NB4 (cell line): ENCODE data around the gene MAB21L3.

Source experiments
- DNase-seq: peaks from one replicate; pipeline ENCODE4 v3.0.0; 2010; ENCODE audit warnings: low read depth
- H3K4me3 ChIP-seq: one replicate; pipeline ENCODE4 v1.5.1; 2011; ENCODE audit warnings: mild to moderate bottlenecking, low read depth, low read length, moderate library complexity
- MYC ChIP-seq: IDR thresholded peaks from 2 replicates; pipeline ENCODE4 v1.6.1; 2011; ENCODE audit warnings: low read depth, low read length
- POLR2A ChIP-seq: IDR thresholded peaks from 2 replicates; pipeline ENCODE4 v1.6.1; 2011; ENCODE audit warnings: mild to moderate bottlenecking; ENCODE audit not compliant: insufficient read length; ENCODE audit errors: extremely low read depth
- TF ChIP-seq, protein P1 (sequence below): IDR thresholded peaks from 2 replicates; pipeline ENCODE4 v1.6.1; 2011; ENCODE audit warnings: low read depth, low read length
- TF ChIP-seq, protein P2 (sequence below): IDR thresholded peaks from one replicate; pipeline ENCODE4 v1.5.1; 2012; ENCODE audit warnings: low read depth, low read length

Gene MAB21L3

DNA sequence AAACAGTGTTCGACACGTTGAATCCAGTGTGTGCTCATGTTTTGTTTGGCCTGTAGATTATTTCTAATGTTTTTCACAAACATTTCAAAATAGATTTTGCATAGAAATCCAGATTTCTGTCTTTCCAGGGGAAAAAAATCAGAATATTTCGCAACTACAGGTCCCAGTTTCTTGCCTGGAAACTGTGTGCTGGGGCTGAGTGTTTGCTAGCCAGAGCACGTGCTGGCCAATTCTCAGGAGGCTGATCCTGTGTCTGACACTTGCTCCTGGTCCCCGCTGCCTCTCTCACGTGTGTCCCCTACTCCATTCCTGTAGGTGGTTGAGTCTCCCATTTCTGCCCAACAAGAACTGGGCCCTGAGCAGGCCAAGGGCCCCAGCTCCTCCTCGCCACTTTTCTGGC, 2.4 kb downstream of the MAB21L3 start:
- TF ChIP-seq, protein P1, sequence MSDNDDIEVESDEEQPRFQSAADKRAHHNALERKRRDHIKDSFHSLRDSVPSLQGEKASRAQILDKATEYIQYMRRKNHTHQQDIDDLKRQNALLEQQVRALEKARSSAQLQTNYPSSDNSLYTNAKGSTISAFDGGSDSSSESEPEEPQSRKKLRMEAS = no peak
- TF ChIP-seq, protein P2, sequence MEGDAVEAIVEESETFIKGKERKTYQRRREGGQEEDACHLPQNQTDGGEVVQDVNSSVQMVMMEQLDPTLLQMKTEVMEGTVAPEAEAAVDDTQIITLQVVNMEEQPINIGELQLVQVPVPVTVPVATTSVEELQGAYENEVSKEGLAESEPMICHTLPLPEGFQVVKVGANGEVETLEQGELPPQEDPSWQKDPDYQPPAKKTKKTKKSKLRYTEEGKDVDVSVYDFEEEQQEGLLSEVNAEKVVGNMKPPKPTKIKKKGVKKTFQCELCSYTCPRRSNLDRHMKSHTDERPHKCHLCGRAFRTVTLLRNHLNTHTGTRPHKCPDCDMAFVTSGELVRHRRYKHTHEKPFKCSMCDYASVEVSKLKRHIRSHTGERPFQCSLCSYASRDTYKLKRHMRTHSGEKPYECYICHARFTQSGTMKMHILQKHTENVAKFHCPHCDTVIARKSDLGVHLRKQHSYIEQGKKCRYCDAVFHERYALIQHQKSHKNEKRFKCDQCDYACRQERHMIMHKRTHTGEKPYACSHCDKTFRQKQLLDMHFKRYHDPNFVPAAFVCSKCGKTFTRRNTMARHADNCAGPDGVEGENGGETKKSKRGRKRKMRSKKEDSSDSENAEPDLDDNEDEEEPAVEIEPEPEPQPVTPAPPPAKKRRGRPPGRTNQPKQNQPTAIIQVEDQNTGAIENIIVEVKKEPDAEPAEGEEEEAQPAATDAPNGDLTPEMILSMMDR = no peak
- TF ChIP-seq MYC (no peak), POLR2A (no peak)
- no peak overlapping the region for H3K4me3 ChIP-seq
- no peak for DNase-seq

DNA sequence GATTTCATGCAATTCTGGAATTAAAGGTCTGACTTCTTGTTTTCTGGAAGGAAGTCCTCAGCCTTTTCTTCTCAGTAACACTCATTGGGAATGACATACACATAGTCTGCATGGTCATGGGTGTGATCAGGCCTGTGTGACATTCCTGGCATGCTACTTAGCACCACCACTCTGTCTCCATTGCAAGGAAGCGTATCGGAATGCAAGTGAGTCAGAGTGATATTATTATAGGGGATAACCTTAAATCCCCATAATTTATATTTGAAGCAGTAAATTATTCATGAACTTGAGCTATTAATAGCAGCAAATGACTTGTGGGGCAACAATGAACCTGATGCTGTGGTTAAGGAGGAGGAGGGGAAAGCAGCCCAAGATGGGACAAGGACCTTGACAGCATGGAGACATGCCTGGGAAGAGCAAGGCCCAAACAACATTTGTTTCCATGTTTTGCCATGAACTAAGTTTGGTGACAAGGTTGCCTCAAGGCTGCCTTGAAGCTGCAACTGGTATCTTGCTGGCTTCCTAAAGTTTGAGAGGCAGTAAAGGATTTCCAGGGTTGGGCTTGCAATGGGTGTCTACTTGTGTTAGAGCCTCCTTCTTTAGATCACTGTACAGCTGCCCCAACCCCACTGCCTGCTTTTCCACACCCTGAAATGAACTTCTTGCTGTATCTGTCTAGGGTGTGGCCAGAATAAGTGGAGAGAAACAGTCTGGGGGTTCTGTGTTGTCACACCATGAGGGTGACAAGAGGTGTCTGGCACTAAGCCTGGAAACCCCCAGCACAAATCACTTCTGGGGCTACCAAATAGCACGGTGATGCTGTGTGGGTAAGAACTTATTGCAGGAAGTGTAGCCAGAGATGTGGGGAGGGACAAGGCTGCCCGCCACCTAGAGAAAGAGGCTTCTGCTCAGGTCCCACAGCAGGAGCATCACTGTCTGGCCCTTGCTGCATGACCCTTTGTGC, 4.6 kb downstream of the MAB21L3 start:
- DNase-seq = no peak

DNA sequence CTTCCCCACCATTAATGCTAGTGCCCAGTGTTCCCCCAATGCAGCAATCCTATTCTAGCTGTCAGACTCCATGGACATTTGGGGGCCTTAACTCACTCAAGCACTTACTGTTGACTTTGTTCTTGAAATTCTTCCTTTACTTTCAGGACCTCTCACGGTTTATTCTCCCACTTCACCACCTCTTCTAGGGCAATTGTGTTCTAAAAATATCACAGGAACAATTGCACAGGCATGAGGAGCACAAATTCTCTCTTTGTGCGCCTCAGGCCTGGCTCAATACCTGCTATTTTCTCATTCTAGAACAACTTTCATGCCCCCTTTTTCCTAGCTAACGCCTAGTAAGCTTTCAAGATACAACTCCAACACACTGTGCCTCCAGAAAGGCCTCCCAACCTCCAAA, 7.3 kb downstream of the MAB21L3 start:
- no peak overlapping the region for H3K4me3 ChIP-seq
- DNase-seq = no peak
- TF ChIP-seq, protein P1 = no peak
- TF ChIP-seq POLR2A = no peak
- TF ChIP-seq MYC = no peak
- TF ChIP-seq, protein P2 = no peak

More for the DNA sequence above, 4.6 kb downstream of the MAB21L3 start:
- no peak overlapping the region for H3K4me3 ChIP-seq
- TF ChIP-seq POLR2A (no peak), MYC (no peak)
- TF ChIP-seq, protein P1 = no peak
- TF ChIP-seq, protein P2 = no peak

DNA sequence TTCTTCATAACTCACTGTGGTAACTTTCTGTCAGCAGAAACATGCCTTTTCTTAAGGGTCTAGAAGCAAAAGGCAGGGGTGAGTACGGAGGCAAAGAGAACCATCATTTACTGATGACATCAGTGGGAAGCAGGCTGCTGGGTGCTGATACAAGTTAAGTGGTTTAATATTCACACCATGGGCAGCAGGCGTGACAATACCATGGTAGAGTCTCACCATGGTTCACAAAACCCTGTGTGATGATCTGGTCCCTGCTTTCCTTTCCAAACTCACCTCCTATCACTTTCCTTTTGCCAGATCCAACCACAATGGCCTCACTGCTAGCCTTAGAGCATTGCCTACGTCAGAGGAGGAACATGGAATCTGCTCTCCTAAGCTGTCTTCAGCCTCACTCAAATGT, 8.7 kb downstream of the MAB21L3 start:
- no peak overlapping the region for H3K4me3 ChIP-seq
- no peak for DNase-seq
- no peak for TF ChIP-seq POLR2A
- no peak for TF ChIP-seq MYC
- TF ChIP-seq, protein P1 = no peak

DNA sequence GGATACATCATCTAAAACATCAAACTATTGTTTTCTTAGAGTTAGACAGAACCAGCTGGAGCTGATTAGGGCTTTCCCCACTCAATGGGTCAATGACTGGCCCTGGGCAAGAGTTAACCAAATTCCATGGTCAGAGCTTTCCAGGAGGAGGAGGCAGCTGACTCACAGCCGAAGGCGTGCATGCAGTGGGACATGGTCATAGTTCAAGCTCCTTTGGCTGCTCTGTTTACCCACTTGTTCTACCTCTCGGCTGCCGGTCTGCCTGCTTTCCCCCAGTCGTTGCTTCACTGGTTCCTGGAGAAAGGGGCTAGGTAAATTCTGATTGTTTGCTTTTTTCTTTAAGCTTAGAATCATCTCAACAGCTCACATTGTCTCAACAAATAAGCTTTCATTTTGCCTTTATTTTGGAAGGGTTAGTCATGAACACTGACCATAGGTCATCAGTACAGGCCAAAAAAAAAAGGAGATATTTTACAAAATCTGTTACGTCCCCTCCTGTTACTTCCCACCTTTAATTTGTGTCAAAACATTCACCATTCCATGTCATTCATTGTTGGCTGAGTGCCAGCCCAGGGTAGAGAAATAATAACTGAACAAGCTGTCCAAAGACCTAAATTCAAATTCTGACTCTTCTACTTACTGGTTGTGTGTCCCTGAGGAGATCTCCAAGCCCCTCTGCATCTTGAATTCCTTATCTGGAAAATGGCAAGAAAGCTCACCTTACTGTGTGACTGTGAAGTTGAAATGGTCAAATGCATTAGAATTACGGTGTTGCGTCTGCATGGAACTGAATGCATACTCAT, 12.0 kb downstream of the MAB21L3 start:
- H3K4me3 ChIP-seq = no peak overlapping the region
- no peak for DNase-seq
- no peak for TF ChIP-seq POLR2A
- TF ChIP-seq, protein P2 = no peak
